HepG2 (cell line): Measurements from ENCODE around the gene MDM4. TPM values are rescaled to one million over a fixed set of nuclear protein-coding genes. Genes with fewer than 3 reads are reported as not detected.

Experiments used
- GFI1 ChIP-seq: sonication (generic); formaldehyde crosslinking; IDR thresholded peaks from 2 replicates; pipeline ENCODE4 v1.5.0; 2020; ENCODE audit warnings: missing genetic modification reagents, mild to moderate bottlenecking, borderline replicate concordance
- ZNF609 ChIP-seq: sonication (generic); formaldehyde crosslinking; IDR thresholded peaks from 2 replicates; pipeline ENCODE4 v1.4.0; 2020; ENCODE audit warnings: mild to moderate bottlenecking, missing genetic modification reagents, borderline replicate concordance
- ZNF788 ChIP-seq: sonication (generic); formaldehyde crosslinking; IDR thresholded peaks from 2 replicates; pipeline ENCODE4 v1.5.0; 2020; ENCODE audit warnings: mild to moderate bottlenecking, missing genetic modification reagents, borderline replicate concordance
- polyA plus RNA-seq, 8 experiments: library from polyadenylated mRNA; depleted of rRNA in 3 of 8; stranded (reverse) in 7 of 8; unstranded in 1 of 8; fragments of >200 nt; fragmentation: Illumina TruSeq in 4 of 8; extraction: Trizol in 4 of 8; gene quantifications; 2 replicates each; pipeline versions ENCODE4 v1.2.1 to v1.2.3, GENCODE V29; 2011 to 2016; ENCODE audit warnings: low read depth in 4 of 8, missing spikeins in 1 of 8, mixed read lengths in 1 of 8; ENCODE audit not compliant: insufficient read depth in 1 of 8
- total RNA-seq, 5 experiments: library from RNA; depleted of rRNA; stranded (reverse); fragments of >200 nt; fragmentation: Illumina TruSeq; extraction: Trizol; gene quantifications; 2 replicates each; pipeline ENCODE4 v1.2.3, GENCODE V29; 2016; ENCODE audit warnings: low read depth in 1 of 5
- TF ChIP-seq, protein P1 (sequence below): sonication (generic); formaldehyde crosslinking; IDR thresholded peaks from 2 replicates; pipeline ENCODE4 v1.4.0; 2020; ENCODE audit warnings: mild to moderate bottlenecking, missing genetic modification reagents
- TF ChIP-seq, protein P2 (sequence below): sonication (generic); formaldehyde crosslinking; IDR thresholded peaks from 2 replicates; pipeline ENCODE4 v1.5.0; 2020; ENCODE audit warnings: mild to moderate bottlenecking, missing genetic modification reagents

The MDM4 gene
- total and polyA plus RNA-seq, 2 of the 13 experiments (the other 11 are each of a cell fraction or from before 2014, with no cell fraction given) = 14.9 to 19.0 TPM

GRCh38 chr1:204493145-204493983 is 22.8 kb upstream of the MDM4 start (continued):
- TF ChIP-seq ZNF609 = 0 out of 2 replicates have a peak, but pooled peaks have one; percentile 7
- TF ChIP-seq, protein P1, sequence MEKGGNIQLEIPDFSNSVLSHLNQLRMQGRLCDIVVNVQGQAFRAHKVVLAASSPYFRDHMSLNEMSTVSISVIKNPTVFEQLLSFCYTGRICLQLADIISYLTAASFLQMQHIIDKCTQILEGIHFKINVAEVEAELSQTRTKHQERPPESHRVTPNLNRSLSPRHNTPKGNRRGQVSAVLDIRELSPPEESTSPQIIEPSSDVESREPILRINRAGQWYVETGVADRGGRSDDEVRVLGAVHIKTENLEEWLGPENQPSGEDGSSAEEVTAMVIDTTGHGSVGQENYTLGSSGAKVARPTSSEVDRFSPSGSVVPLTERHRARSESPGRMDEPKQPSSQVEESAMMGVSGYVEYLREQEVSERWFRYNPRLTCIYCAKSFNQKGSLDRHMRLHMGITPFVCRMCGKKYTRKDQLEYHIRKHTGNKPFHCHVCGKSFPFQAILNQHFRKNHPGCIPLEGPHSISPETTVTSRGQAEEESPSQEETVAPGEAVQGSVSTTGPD (CRISPR knock-in tag) = no peak
- TF ChIP-seq, protein P2, sequence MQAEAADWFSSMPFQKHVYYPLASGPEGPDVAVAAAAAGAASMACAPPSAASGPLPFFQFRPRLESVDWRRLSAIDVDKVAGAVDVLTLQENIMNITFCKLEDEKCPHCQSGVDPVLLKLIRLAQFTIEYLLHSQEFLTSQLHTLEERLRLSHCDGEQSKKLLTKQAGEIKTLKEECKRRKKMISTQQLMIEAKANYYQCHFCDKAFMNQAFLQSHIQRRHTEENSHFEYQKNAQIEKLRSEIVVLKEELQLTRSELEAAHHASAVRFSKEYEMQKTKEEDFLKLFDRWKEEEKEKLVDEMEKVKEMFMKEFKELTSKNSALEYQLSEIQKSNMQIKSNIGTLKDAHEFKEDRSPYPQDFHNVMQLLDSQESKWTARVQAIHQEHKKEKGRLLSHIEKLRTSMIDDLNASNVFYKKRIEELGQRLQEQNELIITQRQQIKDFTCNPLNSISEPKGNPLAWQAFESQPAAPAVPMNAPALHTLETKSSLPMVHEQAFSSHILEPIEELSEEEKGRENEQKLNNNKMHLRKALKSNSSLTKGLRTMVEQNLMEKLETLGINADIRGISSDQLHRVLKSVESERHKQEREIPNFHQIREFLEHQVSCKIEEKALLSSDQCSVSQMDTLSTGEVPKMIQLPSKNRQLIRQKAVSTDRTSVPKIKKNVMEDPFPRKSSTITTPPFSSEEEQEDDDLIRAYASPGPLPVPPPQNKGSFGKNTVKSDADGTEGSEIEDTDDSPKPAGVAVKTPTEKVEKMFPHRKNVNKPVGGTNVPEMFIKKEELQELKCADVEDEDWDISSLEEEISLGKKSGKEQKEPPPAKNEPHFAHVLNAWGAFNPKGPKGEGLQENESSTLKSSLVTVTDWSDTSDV (CRISPR knock-in tag) = no peak
- TF ChIP-seq GFI1 = 0 out of 2 replicates have a peak, but pooled peaks have one; percentile 20
- TF ChIP-seq ZNF788 = 0 out of 2 replicates have a peak, but pooled peaks have one; percentile 28
